ENCODE results near the gene GPC6.

GPC6 gene

DNA sequence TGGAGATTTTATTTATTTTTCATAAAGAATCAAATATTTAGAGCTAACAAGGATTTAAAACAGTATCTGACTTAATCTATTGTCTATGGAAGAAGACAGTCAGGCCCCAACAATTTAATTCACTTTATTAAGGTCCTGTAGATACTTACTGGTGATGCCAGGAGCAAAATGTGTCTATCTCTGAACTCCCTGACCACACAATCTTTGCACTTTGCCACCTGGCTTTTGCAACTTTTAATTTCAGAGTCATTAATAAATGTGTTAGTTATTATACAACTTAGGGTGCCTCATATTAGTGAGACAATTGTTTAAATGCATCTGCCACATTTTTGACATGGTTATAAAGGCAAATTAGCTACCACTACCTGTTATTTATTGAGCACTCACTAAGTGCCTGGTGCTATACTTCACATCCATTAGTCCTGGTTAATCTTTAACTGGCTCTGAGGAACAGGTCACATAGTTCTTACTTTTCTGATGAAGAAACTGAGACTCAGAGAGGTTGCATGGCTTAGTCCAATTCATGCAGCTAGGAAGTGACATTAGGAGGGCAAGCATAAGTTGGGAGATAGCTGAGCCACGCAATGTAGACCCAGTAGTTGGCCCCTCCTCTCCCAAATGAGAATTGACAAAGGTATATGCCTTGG lies 955.0 kb downstream of the GPC6 start:
- H3K27ac Mint-ChIP-seq, result no peak overlapping the region
- H3K36me3 Mint-ChIP-seq (ENCODE audit: low read depth), result peaks cover 7% of the 10 kb centered on the region
- no peak overlapping the region for H3K4me3 Mint-ChIP-seq
- no peak for DNase-seq
- H3K27me3 Mint-ChIP-seq (ENCODE audit: low read depth, poor library complexity), result no peaks in the 10 kb centered on the region
- no peaks in the 10 kb centered on the region for H3K4me1 Mint-ChIP-seq
- H3K9me3 Mint-ChIP-seq, result peaks cover 3% of the 10 kb centered on the region
- TF ChIP-seq, protein P1, sequence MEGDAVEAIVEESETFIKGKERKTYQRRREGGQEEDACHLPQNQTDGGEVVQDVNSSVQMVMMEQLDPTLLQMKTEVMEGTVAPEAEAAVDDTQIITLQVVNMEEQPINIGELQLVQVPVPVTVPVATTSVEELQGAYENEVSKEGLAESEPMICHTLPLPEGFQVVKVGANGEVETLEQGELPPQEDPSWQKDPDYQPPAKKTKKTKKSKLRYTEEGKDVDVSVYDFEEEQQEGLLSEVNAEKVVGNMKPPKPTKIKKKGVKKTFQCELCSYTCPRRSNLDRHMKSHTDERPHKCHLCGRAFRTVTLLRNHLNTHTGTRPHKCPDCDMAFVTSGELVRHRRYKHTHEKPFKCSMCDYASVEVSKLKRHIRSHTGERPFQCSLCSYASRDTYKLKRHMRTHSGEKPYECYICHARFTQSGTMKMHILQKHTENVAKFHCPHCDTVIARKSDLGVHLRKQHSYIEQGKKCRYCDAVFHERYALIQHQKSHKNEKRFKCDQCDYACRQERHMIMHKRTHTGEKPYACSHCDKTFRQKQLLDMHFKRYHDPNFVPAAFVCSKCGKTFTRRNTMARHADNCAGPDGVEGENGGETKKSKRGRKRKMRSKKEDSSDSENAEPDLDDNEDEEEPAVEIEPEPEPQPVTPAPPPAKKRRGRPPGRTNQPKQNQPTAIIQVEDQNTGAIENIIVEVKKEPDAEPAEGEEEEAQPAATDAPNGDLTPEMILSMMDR (IDR thresholded peaks at IDR 0.05), result no peak

DNA sequence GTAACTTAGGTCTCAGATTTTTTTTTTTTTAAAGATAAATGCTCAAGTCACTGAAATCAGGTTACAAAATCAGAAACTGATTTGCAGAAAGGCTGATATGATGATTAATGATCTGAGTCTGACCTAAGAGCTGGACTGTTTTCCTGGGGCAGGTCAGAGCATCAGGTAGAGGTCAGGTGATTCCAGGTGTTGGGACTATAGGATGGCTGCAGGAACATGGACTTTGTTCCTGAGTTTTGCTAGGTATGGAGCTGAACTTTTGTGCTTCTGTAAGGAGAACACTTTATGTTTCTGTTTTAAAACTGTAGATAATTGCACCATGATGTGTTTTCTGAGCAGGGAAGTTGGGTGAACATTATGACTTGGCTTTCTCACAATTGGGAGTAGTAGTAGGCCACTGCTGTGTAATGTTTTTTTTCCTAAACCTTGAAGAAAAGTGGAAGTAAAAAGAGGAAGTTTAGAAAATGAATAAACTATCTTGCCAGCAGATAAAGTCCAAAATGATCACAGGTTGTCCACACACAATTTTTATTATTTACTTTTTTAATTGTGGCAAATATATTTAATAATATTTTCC lies 955.7 kb downstream of the GPC6 start:
- DNase-seq, result no peak
- Mint-ChIP-seq H3K36me3 (ENCODE audit: low read depth) (peaks cover 9% of the 10 kb centered on the region), H3K4me3 (no peak overlapping the region), H3K27ac (no peak overlapping the region), H3K27me3 (ENCODE audit: low read depth, poor library complexity) (no peaks in the 10 kb centered on the region), H3K4me1 (no peaks in the 10 kb centered on the region), H3K9me3 (peaks cover 3% of the 10 kb centered on the region)
- TF ChIP-seq, protein P1 (IDR thresholded peaks at IDR 0.05), result no peak

DNA sequence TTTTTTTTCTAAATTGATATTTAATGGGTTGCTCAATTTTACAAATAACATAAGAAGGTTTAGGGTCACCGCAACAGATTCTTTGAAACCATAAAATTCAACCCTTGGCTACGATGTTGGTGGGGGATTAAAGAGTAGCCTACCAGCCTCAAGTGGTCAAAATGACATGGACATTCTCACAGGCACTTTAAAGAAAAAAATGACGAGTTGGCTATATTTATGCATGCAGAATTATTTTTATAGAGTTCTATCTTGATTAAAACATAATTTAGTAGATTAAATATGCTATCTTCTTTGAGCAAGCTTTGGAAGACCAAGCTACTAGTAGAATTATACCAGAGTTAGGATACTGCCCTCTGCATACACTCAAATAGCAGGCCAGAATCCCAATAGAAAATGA lies 959.9 kb downstream of the GPC6 start:
- Mint-ChIP-seq H3K36me3 (ENCODE audit: low read depth) (peaks cover 12% of the 10 kb centered on the region), H3K9me3 (peaks cover 3% of the 10 kb centered on the region), H3K27ac (no peak overlapping the region), H3K4me1 (peaks cover 5% of the 10 kb centered on the region), H3K27me3 (ENCODE audit: low read depth, poor library complexity) (no peaks in the 10 kb centered on the region), H3K4me3 (no peak overlapping the region)
- TF ChIP-seq, protein P1 (IDR thresholded peaks at IDR 0.05), result no peak
- no peak for DNase-seq

- no peak for DNase-seq
- no peaks in the 10 kb centered on the region for H3K27me3 Mint-ChIP-seq (ENCODE audit: low read depth, poor library complexity)
- peaks cover 5% of the 10 kb centered on the region for H3K4me1 Mint-ChIP-seq
- H3K36me3 Mint-ChIP-seq (ENCODE audit: low read depth), result peaks cover 12% of the 10 kb centered on the region
- TF ChIP-seq, protein P1 (IDR thresholded peaks at IDR 0.05), result no peak
- H3K4me3 Mint-ChIP-seq, result no peak overlapping the region
- H3K9me3 Mint-ChIP-seq, result peaks cover 3% of the 10 kb centered on the region
- no peak overlapping the region for H3K27ac Mint-ChIP-seq
Measured at GRCh38 chr13:94188201-94188854, 961.7 kb downstream of the GPC6 start.

DNA sequence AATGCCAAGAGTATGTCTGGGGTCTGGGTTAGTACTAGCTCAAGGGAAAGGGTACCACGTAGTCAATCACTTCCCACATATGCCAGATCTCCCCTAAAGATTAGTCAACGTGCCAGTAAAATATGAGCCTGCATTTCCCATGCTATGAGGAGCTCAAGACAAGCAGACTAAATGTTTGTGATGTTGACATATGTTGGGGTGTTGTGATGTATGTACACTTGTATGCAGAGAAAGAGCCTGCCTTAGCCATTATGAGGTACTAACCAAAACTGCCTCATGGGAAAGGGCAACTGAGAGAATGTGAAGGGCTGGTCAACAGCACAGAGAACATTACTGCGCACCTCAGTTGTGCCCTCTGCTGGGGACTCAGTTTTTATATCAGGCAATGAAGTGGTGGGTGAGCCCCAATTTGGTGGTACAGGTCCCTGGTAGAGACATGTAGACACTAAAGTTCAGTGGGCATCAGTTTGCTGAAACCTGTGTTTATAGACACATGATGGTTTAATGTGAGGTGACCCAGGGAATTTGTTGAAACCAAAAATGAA lies 965.9 kb downstream of the GPC6 start:
- TF ChIP-seq, protein P1 (IDR thresholded peaks at IDR 0.05), result peak; percentile 34
- H3K27me3 Mint-ChIP-seq (ENCODE audit: low read depth, poor library complexity), result no peaks in the 10 kb centered on the region
- H3K9me3 Mint-ChIP-seq, result no peaks in the 10 kb centered on the region
- no peak overlapping the region for H3K27ac Mint-ChIP-seq
- no peak overlapping the region for H3K4me3 Mint-ChIP-seq
- DNase-seq, result peak; percentile 34
- H3K36me3 Mint-ChIP-seq (ENCODE audit: low read depth), result peaks cover under 1% of the 10 kb centered on the region
- peaks cover 5% of the 10 kb centered on the region for H3K4me1 Mint-ChIP-seq

Measured in nephron progenitor cell (in vitro differentiated cells).